Measurements from ENCODE around the gene METTL25. TPM values are rescaled to one million over a fixed set of nuclear protein-coding genes. Genes with fewer than 3 reads are reported as not detected.

Gene METTL25
- total RNA-seq (2021; ENCODE audit: unreplicated experiment) (3.5 TPM), Bru-seq, nascent RNA (percentile 54 among the genes with signal in this experiment), BruChase-seq, experiment 1, labeled RNA remaining after a 2-hour chase (percentile 51 among the genes with signal in this experiment), BruChase-seq, experiment 2, labeled RNA remaining after a 6-hour chase (percentile 40 among the genes with signal in this experiment)
- polyA plus RNA-seq (2012; ENCODE audit: insufficient read length) = 3.5 TPM
- long read RNA-seq, partial matches to known transcripts = 0 of 4 reads
- long read RNA-seq, other reads (novel, unspliced or antisense) = 0 of 4 reads

GRCh38 chr12:82358200-82359114 lies at the start of gene METTL25, which contains the start of gene CCDC59:
Gene METTL25 (plus strand): TSS chr12:82358529. CDS start chr12:82358566, 37 bp downstream.
Gene CCDC59 (minus strand): TSS chr12:82358387. CDS start chr12:82358376, 11 bp downstream.
- ChIA-PET POLR2A (no interaction called here), CTCF (interaction anchor here (0.7 kb wide), 1 partner anchor 718 kb away, joined by 8 read pairs; no protein-coding TSS in a partner anchor)
- Histone ChIP-seq H3K9me3 (ENCODE audit: control insufficient read depth, insufficient read depth, low read depth, low read length) (no peaks in the 10 kb centered on the region), H3K36me3 (ENCODE audit: control insufficient read depth, insufficient read depth, low read length) (peaks cover 36% of the 10 kb centered on the region), H3K27ac (ENCODE audit: low read length) (peak within 1 kb of the TSS; percentile 98), H3K27me3 (ENCODE audit: control insufficient read depth, insufficient read depth, low read length) (no peaks in the 10 kb centered on the region), H3K4me1 (ENCODE audit: control insufficient read depth, insufficient read depth, low read length) (peaks cover 8% of the 10 kb centered on the region), H3K4me3 (ENCODE audit: low read depth in 2 of 2, low read length in 2 of 2) (peak within 1 kb of the TSS; percentile 99 to 100)
- intact Hi-C loops (cut with micrococcal nuclease; ENCODE audit: unreplicated experiment) = loop anchor here (1.0 kb wide), 1 partner anchor 713 kb away; no protein-coding TSS in a partner anchor
- DNase-seq (ENCODE audit: low read depth, low spot score) (peak; percentile 82), ATAC-seq (peak; percentile 98)
- TF ChIP-seq TCF7L2 (IDR thresholded peaks at IDR 0.05; ENCODE audit: low read depth, low read length) (peak; percentile 48; the same call in 1 of the 2 replicates), SIN3A (IDR thresholded peaks at IDR 0.05; ENCODE audit: borderline replicate concordance, insufficient read depth, low read depth, low read length) (no peak), POLR2AphosphoS5 (IDR thresholded peaks at IDR 0.05; ENCODE audit: low read depth, low read length) (peak; percentile 82)
- TF ChIP-seq, protein P1, sequence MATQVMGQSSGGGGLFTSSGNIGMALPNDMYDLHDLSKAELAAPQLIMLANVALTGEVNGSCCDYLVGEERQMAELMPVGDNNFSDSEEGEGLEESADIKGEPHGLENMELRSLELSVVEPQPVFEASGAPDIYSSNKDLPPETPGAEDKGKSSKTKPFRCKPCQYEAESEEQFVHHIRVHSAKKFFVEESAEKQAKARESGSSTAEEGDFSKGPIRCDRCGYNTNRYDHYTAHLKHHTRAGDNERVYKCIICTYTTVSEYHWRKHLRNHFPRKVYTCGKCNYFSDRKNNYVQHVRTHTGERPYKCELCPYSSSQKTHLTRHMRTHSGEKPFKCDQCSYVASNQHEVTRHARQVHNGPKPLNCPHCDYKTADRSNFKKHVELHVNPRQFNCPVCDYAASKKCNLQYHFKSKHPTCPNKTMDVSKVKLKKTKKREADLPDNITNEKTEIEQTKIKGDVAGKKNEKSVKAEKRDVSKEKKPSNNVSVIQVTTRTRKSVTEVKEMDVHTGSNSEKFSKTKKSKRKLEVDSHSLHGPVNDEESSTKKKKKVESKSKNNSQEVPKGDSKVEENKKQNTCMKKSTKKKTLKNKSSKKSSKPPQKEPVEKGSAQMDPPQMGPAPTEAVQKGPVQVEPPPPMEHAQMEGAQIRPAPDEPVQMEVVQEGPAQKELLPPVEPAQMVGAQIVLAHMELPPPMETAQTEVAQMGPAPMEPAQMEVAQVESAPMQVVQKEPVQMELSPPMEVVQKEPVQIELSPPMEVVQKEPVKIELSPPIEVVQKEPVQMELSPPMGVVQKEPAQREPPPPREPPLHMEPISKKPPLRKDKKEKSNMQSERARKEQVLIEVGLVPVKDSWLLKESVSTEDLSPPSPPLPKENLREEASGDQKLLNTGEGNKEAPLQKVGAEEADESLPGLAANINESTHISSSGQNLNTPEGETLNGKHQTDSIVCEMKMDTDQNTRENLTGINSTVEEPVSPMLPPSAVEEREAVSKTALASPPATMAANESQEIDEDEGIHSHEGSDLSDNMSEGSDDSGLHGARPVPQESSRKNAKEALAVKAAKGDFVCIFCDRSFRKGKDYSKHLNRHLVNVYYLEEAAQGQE (IDR thresholded peaks at IDR 0.05; ENCODE audit: insufficient read depth in 1 of 2, low read depth in 2 of 2, low read length in 1 of 2) = peak in 1 of 2 experiments; percentile 45; a peak in 1 of 4 replicates
- TF ChIP-seq, protein P2, sequence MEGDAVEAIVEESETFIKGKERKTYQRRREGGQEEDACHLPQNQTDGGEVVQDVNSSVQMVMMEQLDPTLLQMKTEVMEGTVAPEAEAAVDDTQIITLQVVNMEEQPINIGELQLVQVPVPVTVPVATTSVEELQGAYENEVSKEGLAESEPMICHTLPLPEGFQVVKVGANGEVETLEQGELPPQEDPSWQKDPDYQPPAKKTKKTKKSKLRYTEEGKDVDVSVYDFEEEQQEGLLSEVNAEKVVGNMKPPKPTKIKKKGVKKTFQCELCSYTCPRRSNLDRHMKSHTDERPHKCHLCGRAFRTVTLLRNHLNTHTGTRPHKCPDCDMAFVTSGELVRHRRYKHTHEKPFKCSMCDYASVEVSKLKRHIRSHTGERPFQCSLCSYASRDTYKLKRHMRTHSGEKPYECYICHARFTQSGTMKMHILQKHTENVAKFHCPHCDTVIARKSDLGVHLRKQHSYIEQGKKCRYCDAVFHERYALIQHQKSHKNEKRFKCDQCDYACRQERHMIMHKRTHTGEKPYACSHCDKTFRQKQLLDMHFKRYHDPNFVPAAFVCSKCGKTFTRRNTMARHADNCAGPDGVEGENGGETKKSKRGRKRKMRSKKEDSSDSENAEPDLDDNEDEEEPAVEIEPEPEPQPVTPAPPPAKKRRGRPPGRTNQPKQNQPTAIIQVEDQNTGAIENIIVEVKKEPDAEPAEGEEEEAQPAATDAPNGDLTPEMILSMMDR (IDR thresholded peaks at IDR 0.05) = peak; percentile 100
- in situ Hi-C loops (cut with HindIII; ENCODE audit: low pct_unique_long_range_greater_than_20kb, low sequenced_read_pairs) = no loop called here
- no TSS peak for BruUV-seq (replicated peaks)

DNA sequence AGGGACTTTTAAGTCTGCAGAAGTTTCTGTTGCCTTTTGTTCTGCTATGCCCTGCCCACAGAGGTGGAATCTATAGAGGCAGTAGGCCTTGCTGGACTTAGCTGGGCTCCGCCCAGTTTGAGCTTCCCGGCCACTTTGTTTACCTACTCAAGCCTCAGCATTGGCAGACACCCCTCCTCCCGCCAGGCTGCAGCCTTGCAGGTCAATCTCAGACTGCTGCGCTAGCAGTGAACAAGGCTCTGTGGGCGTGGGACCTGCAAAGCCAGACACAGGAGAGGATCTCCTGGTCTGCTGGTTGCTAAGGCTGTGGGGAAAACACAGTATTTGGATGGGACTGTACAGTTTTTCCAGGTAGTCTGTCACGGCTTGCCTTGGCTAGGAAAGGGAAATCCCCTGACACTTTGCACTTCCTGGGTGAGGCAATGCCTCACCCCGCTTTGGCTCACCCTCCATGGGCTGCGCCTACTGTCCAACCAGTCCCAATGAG lies 43.9 kb upstream of the METTL25 start:
- H3K9me3 ChIP-seq (ENCODE audit: control insufficient read depth, insufficient read depth, low read depth, low read length) = no peaks in the 10 kb centered on the region
- H3K36me3 ChIP-seq (ENCODE audit: control insufficient read depth, insufficient read depth, low read length) = no peaks in the 10 kb centered on the region
- intact Hi-C loops (cut with micrococcal nuclease; ENCODE audit: unreplicated experiment) (no loop called here), in situ Hi-C loops (cut with HindIII; ENCODE audit: low pct_unique_long_range_greater_than_20kb, low sequenced_read_pairs) (no loop called here)
- H3K27ac ChIP-seq (ENCODE audit: low read length) = no peak overlapping the region
- ChIA-PET CTCF (no interaction called here), POLR2A (no interaction called here)
- H3K27me3 ChIP-seq (ENCODE audit: control insufficient read depth, insufficient read depth, low read length) = no peaks in the 10 kb centered on the region
- TF ChIP-seq TCF7L2 (IDR thresholded peaks at IDR 0.05; ENCODE audit: low read depth, low read length) = no peak
- TF ChIP-seq POLR2AphosphoS5 (IDR thresholded peaks at IDR 0.05; ENCODE audit: low read depth, low read length) = no peak
- no peak for TF ChIP-seq SIN3A (IDR thresholded peaks at IDR 0.05; ENCODE audit: borderline replicate concordance, insufficient read depth, low read depth, low read length)
- TF ChIP-seq, protein P2 (IDR thresholded peaks at IDR 0.05) = no peak
- ATAC-seq = no peak
- DNase-seq (ENCODE audit: low read depth, low spot score) = no peak
- no TSS peak for BruUV-seq (replicated peaks)
- H3K4me1 ChIP-seq (ENCODE audit: control insufficient read depth, insufficient read depth, low read length) = no peaks in the 10 kb centered on the region
- peak overlapping the region in 1 of 2 experiments; percentile 18; a peak in 2 of 4 replicates for H3K4me3 ChIP-seq (ENCODE audit: low read depth in 2 of 2, low read length in 2 of 2)
